WTC11 (cell line): ENCODE results near the gene NAALADL1.

Experiments used
- ESRRA ChIP-seq: sonication (generic); formaldehyde crosslinking; IDR thresholded peaks from 2 replicates; pipeline ENCODE4 v1.8.1; 2022; ENCODE audit warnings: mild to moderate bottlenecking, missing genetic modification reagents, borderline replicate concordance
- JUN ChIP-seq: sonication (generic); formaldehyde crosslinking; IDR thresholded peaks from 2 replicates; pipeline ENCODE4 v1.8.0; 2023; ENCODE audit warnings: mild to moderate bottlenecking, missing genetic modification reagents
- NFYB ChIP-seq: sonication (generic); formaldehyde crosslinking; conservative IDR thresholded peaks from 2 replicates; pipeline ENCODE4 v1.8.0; 2022; ENCODE audit warnings: low read depth, missing genetic modification reagents
- NR1H2 ChIP-seq: sonication (generic); formaldehyde crosslinking; IDR thresholded peaks from 2 replicates; pipeline ENCODE4 v1.9.0; 2021; ENCODE audit warnings: mild to moderate bottlenecking, moderate library complexity, missing genetic modification reagents
- ZNF671 ChIP-seq: fragments of 250-450 bp; sonication (Bioruptor Pico); IDR thresholded peaks from 2 replicates; pipeline ENCODE4 v1.8.0; 2021; ENCODE audit warnings: mild to moderate bottlenecking
- TF ChIP-seq, protein P1 (sequence below): sonication (generic); formaldehyde crosslinking; conservative IDR thresholded peaks from 2 replicates; pipeline ENCODE4 v1.8.1; 2023; ENCODE audit warnings: mild to moderate bottlenecking, low read depth, missing genetic modification reagents, moderate library complexity
- TF ChIP-seq, protein P2 (sequence below): sonication (generic); formaldehyde crosslinking; IDR thresholded peaks from 2 replicates; pipeline ENCODE4 v1.8.0; 2022; ENCODE audit warnings: mild to moderate bottlenecking, missing genetic modification reagents
- TF ChIP-seq, protein P3 (sequence below): sonication (generic); formaldehyde crosslinking; IDR thresholded peaks from 2 replicates; pipeline ENCODE4 v1.8.0; 2023; ENCODE audit warnings: missing genetic modification reagents, mild to moderate bottlenecking, borderline replicate concordance
- TF ChIP-seq, protein P4 (sequence below): fragments of 200-600 bp; IDR thresholded peaks from 2 replicates; pipeline ENCODE4 v1.8.0; 2022; ENCODE audit warnings: antibody characterized with exemption

DNA sequence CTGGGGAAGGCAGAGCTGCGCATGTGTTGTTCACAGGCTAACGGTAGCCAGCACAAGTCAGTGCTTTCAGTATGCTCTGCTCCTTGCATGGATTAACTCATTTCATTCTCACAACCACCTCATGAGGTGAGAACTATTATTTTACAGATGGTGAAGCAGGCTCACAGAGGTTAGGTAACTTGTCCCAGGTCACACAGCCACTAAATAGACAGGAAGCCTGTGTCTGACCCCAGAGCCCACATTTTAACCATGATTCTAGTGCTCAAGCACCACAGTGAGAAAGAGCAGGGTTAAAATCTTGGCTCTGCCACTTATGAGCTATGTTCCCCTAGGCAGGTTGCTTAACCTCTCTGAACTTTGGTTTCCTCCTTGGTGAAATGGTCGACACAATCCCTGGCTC lies 37.4 kb downstream of the NAALADL1 start:
- TF ChIP-seq, protein P1, sequence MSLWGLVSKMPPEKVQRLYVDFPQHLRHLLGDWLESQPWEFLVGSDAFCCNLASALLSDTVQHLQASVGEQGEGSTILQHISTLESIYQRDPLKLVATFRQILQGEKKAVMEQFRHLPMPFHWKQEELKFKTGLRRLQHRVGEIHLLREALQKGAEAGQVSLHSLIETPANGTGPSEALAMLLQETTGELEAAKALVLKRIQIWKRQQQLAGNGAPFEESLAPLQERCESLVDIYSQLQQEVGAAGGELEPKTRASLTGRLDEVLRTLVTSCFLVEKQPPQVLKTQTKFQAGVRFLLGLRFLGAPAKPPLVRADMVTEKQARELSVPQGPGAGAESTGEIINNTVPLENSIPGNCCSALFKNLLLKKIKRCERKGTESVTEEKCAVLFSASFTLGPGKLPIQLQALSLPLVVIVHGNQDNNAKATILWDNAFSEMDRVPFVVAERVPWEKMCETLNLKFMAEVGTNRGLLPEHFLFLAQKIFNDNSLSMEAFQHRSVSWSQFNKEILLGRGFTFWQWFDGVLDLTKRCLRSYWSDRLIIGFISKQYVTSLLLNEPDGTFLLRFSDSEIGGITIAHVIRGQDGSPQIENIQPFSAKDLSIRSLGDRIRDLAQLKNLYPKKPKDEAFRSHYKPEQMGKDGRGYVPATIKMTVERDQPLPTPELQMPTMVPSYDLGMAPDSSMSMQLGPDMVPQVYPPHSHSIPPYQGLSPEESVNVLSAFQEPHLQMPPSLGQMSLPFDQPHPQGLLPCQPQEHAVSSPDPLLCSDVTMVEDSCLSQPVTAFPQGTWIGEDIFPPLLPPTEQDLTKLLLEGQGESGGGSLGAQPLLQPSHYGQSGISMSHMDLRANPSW (CRISPR knock-in tag), result no peak
- TF ChIP-seq, protein P2, sequence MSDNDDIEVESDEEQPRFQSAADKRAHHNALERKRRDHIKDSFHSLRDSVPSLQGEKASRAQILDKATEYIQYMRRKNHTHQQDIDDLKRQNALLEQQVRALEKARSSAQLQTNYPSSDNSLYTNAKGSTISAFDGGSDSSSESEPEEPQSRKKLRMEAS (CRISPR knock-in tag), result no peak
- TF ChIP-seq, protein P3, sequence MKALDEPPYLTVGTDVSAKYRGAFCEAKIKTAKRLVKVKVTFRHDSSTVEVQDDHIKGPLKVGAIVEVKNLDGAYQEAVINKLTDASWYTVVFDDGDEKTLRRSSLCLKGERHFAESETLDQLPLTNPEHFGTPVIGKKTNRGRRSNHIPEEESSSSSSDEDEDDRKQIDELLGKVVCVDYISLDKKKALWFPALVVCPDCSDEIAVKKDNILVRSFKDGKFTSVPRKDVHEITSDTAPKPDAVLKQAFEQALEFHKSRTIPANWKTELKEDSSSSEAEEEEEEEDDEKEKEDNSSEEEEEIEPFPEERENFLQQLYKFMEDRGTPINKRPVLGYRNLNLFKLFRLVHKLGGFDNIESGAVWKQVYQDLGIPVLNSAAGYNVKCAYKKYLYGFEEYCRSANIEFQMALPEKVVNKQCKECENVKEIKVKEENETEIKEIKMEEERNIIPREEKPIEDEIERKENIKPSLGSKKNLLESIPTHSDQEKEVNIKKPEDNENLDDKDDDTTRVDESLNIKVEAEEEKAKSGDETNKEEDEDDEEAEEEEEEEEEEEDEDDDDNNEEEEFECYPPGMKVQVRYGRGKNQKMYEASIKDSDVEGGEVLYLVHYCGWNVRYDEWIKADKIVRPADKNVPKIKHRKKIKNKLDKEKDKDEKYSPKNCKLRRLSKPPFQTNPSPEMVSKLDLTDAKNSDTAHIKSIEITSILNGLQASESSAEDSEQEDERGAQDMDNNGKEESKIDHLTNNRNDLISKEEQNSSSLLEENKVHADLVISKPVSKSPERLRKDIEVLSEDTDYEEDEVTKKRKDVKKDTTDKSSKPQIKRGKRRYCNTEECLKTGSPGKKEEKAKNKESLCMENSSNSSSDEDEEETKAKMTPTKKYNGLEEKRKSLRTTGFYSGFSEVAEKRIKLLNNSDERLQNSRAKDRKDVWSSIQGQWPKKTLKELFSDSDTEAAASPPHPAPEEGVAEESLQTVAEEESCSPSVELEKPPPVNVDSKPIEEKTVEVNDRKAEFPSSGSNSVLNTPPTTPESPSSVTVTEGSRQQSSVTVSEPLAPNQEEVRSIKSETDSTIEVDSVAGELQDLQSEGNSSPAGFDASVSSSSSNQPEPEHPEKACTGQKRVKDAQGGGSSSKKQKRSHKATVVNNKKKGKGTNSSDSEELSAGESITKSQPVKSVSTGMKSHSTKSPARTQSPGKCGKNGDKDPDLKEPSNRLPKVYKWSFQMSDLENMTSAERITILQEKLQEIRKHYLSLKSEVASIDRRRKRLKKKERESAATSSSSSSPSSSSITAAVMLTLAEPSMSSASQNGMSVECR (CRISPR knock-in tag), result no peak
- no peak for TF ChIP-seq ZNF671 (CRISPR knock-in tag)
- TF ChIP-seq, protein P4, sequence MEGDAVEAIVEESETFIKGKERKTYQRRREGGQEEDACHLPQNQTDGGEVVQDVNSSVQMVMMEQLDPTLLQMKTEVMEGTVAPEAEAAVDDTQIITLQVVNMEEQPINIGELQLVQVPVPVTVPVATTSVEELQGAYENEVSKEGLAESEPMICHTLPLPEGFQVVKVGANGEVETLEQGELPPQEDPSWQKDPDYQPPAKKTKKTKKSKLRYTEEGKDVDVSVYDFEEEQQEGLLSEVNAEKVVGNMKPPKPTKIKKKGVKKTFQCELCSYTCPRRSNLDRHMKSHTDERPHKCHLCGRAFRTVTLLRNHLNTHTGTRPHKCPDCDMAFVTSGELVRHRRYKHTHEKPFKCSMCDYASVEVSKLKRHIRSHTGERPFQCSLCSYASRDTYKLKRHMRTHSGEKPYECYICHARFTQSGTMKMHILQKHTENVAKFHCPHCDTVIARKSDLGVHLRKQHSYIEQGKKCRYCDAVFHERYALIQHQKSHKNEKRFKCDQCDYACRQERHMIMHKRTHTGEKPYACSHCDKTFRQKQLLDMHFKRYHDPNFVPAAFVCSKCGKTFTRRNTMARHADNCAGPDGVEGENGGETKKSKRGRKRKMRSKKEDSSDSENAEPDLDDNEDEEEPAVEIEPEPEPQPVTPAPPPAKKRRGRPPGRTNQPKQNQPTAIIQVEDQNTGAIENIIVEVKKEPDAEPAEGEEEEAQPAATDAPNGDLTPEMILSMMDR, result no peak
- no peak for TF ChIP-seq NFYB (CRISPR knock-in tag)
- no peak for TF ChIP-seq JUN (CRISPR knock-in tag)
- TF ChIP-seq ESRRA (CRISPR knock-in tag), result no peak
- TF ChIP-seq NR1H2 (CRISPR knock-in tag), result no peak
